SK-N-SH (cell line): Measurements from ENCODE around the gene ZNF33A. TPM values are rescaled to one million over a fixed set of nuclear protein-coding genes. Genes with fewer than 3 reads are reported as not detected.
A peak's percentile ranks its signal among the peaks of the same experiment; 100 is the strongest.

Experiments used
- CTCF ChIA-PET: fragments of 300-600, 350-600 bp; formaldehyde crosslinking; extraction: SDS; loops from one replicate; lab custom pipeline; 2021; lab: Yijun Ruan, JAX
- POLR2A ChIA-PET: fragments of 350-600 bp; sonication (Branson Sonifier 250); formaldehyde crosslinking; extraction: SDS; loops from one replicate; lab custom pipeline; 2020; ENCODE audit warnings: antibody characterized with exemption, inconsistent platforms; lab: Yijun Ruan, JAX
- DNase-seq: peaks from one replicate; pipeline ENCODE4 v3.0.0; 2012
- H2AFZ ChIP-seq: fragments of 200-600 bp; sonication (generic); 2 replicates; pipeline ENCODE4 v1.8.1; 2016; ENCODE audit warnings: antibody characterized with exemption, mild to moderate bottlenecking, low read depth
- H3F3A ChIP-seq: fragments of 200-600 bp; sonication (generic); replicated peaks from 2 replicates; pipeline ENCODE3; 2016; ENCODE audit warnings: antibody characterized with exemption, mild to moderate bottlenecking; ENCODE audit not compliant: insufficient read depth
- H3K27ac ChIP-seq, 2 experiments: fragments of 200-500 bp in 1 of 2; fragments of 200-600 bp in 1 of 2; sonication (Bioruptor generic) in 1 of 2; sonication (generic), shearing (Covaris generic) in 1 of 2; 2 replicates each; pipeline versions ENCODE4 v1.5.1 to v1.6.1; 2014 to 2016; ENCODE audit warnings: low read depth in 2 of 2, inconsistent platforms in 1 of 2, low read length in 1 of 2, mild to moderate bottlenecking in 1 of 2, mixed read lengths in 1 of 2
- H3K27me3 ChIP-seq: fragments of 200-600 bp; sonication (generic), shearing (Covaris generic); 2 replicates; pipeline ENCODE4 v1.6.1; 2016; ENCODE audit warnings: mixed run types; ENCODE audit not compliant: insufficient read depth
- H3K36me3 ChIP-seq, 2 experiments: fragments of 200-500 bp in 1 of 2; fragments of 200-600 bp in 1 of 2; sonication (Bioruptor generic) in 1 of 2; sonication (generic) in 1 of 2; replicated peaks in 1 of 2; 2 replicates each; pipeline versions ENCODE3 to v1.5.1; 2014 to 2016; ENCODE audit warnings: low read length in 1 of 2, mild to moderate bottlenecking in 1 of 2; ENCODE audit not compliant: insufficient read depth in 2 of 2, control insufficient read depth in 1 of 2
- H3K4me1 ChIP-seq, 2 experiments: fragments of 200-500 bp in 1 of 2; fragments of 200-600 bp in 1 of 2; sonication (Bioruptor generic) in 1 of 2; sonication (generic), shearing (Covaris generic) in 1 of 2; 2 replicates each; pipeline versions ENCODE4 v1.5.1 to v1.6.1; 2014 to 2016; ENCODE audit warnings: low read depth in 1 of 2, low read length in 1 of 2, mixed run types in 1 of 2; ENCODE audit not compliant: insufficient read depth in 2 of 2, control insufficient read depth in 1 of 2
- H3K4me2 ChIP-seq: fragments of 200-600 bp; sonication (generic), shearing (Covaris generic); 2 replicates; pipeline ENCODE4 v1.6.1; 2017; ENCODE audit warnings: mixed run types
- H3K4me3 ChIP-seq, 2 experiments: fragments of 200-500 bp in 1 of 2; fragments of 200-600 bp in 1 of 2; sonication (Bioruptor generic) in 1 of 2; sonication (generic), shearing (Covaris generic) in 1 of 2; 2 replicates each; pipeline versions ENCODE4 v1.5.1 to v1.8.1; 2014 to 2016; ENCODE audit warnings: low read depth in 2 of 2, inconsistent platforms in 1 of 2, low read length in 1 of 2, mild to moderate bottlenecking in 1 of 2, mixed read lengths in 1 of 2, moderate library complexity in 1 of 2
- H3K79me2 ChIP-seq: fragments of 200-600 bp; sonication (generic); 2 replicates; pipeline ENCODE4 v1.8.1; 2017; ENCODE audit warnings: mild to moderate bottlenecking; ENCODE audit not compliant: insufficient read depth
- H3K9ac ChIP-seq: fragments of 200-600 bp; sonication (generic); 2 replicates; pipeline ENCODE4 v1.6.1; 2017; ENCODE audit warnings: mixed run types
- H3K9me2 ChIP-seq: fragments of 200-600 bp; sonication (generic); 2 replicates; pipeline ENCODE4 v1.6.1; 2017; ENCODE audit warnings: mixed run types
- H3K9me3 ChIP-seq: fragments of 200-600 bp; sonication (generic); 2 replicates; pipeline ENCODE4 v1.6.1; 2017; ENCODE audit warnings: mixed run types, mild to moderate bottlenecking, moderate library complexity
- H4K20me1 ChIP-seq: fragments of 200-600 bp; sonication (generic); 2 replicates; pipeline ENCODE4 v1.6.1; 2017; ENCODE audit warnings: mild to moderate bottlenecking, mixed run types; ENCODE audit not compliant: insufficient read depth
- ELF1 ChIP-seq: IDR thresholded peaks from 2 replicates; pipeline ENCODE4 v1.4.0; 2012
- EP300 ChIP-seq, 2 experiments: IDR thresholded peaks; 2 replicates each; pipeline versions ENCODE4 v1.4.0 to v1.6.1; 2012; ENCODE audit warnings: borderline replicate concordance in 1 of 2, low read depth in 1 of 2, low read length in 1 of 2
- FOXM1 ChIP-seq: IDR thresholded peaks from 2 replicates; pipeline ENCODE4 v1.4.0; 2012; ENCODE audit warnings: low read depth, mild to moderate bottlenecking
- GABPA ChIP-seq: IDR thresholded peaks from 2 replicates; pipeline ENCODE4 v1.4.0; 2012; ENCODE audit warnings: low read depth, mild to moderate bottlenecking
- IRF3 ChIP-seq: fragments of 150-350 bp; IDR thresholded peaks from 2 replicates; pipeline ENCODE4 v1.6.1; 2016; ENCODE audit warnings: mild to moderate bottlenecking, low read depth, low read length
- JUND ChIP-seq: IDR thresholded peaks from 2 replicates; pipeline ENCODE4 v1.4.0; 2012
- MEF2A ChIP-seq: IDR thresholded peaks from 2 replicates; pipeline ENCODE4 v1.4.0; 2012; ENCODE audit warnings: low read depth, borderline replicate concordance
- MXI1 ChIP-seq: IDR thresholded peaks from 2 replicates; pipeline ENCODE4 v1.6.1; 2012; ENCODE audit warnings: mild to moderate bottlenecking, low read depth, low read length, improper control_type of control experiment
- RCOR1 ChIP-seq: fragments of 150-350 bp; IDR thresholded peaks from 2 replicates; pipeline ENCODE4 v1.6.1; 2017; ENCODE audit warnings: antibody characterized with exemption, low read length
- REST ChIP-seq: IDR thresholded peaks from 2 replicates; pipeline ENCODE4 v1.6.1; 2012; ENCODE audit warnings: mild to moderate bottlenecking, low read depth, low read length, moderate library complexity
- SIN3A ChIP-seq: IDR thresholded peaks from 2 replicates; pipeline ENCODE4 v1.6.1; 2012; ENCODE audit warnings: low read depth, mild to moderate bottlenecking, low read length, moderate library complexity, borderline replicate concordance
- SMC3 ChIP-seq: IDR thresholded peaks from 2 replicates; pipeline ENCODE4 v1.6.1; 2012; ENCODE audit warnings: low read depth, low read length, improper control_type of control experiment
- USF1 ChIP-seq: IDR thresholded peaks from 2 replicates; pipeline ENCODE4 v1.4.0; 2012; ENCODE audit warnings: low read depth, borderline replicate concordance
- USF2 ChIP-seq: fragments of 150-350 bp; IDR thresholded peaks from 2 replicates; pipeline ENCODE4 v1.6.1; 2017; ENCODE audit warnings: antibody characterized with exemption, low read length, low read depth, borderline replicate concordance
- YY1 ChIP-seq: IDR thresholded peaks from 2 replicates; pipeline ENCODE4 v1.4.0; 2012; ENCODE audit warnings: low read depth, mild to moderate bottlenecking
- ZBTB33 ChIP-seq: IDR thresholded peaks from 2 replicates; pipeline ENCODE4 v1.4.0; 2012; ENCODE audit warnings: low read depth, borderline replicate concordance
- polyA plus RNA-seq, 3 experiments: library from polyadenylated mRNA; depleted of rRNA; stranded (reverse); fragments of >200 nt; gene quantifications; 2 replicates each; pipeline ENCODE4 v1.2.3, GENCODE V29; 2012

Gene ZNF33A
- polyA plus RNA-seq, 1 of the 3 experiments (the other 2 are of a cell fraction), result 5.7 TPM

GRCh38 chr10:38010119-38010903 is at the start of gene ZNF33A (continued):
- no peak for TF ChIP-seq IRF3
- TF ChIP-seq ELF1, result peak; percentile 78
- no peak for TF ChIP-seq REST
- no peak for TF ChIP-seq SIN3A
- TF ChIP-seq MXI1, result no peak; the same call in 1 of the 2 replicates
- TF ChIP-seq GABPA, result peak; percentile 38; the same call in 1 of the 2 replicates
- no peak for TF ChIP-seq SMC3
- TF ChIP-seq RCOR1, result peak; percentile 17; the same call in 1 of the 2 replicates
- no peak for TF ChIP-seq FOXM1
- TF ChIP-seq, all 33 proteins: peak for 11

- POLR2A ChIA-PET, result no interaction called here
Observed at GRCh38 chr10:37965006-37965405, 45.5 kb upstream of the ZNF33A start.

More at GRCh38 chr10:37965006-37965405, 45.5 kb upstream of the ZNF33A start:
- Histone ChIP-seq H3K4me2 (no peak overlapping the region), H3K9ac (no peak overlapping the region), H3K4me1 (no peaks in the 10 kb centered on the region), H3K36me3 (peaks cover 14 to 24% of the 10 kb centered on the region in 2 experiments), H3F3A (no peaks in the 10 kb centered on the region), H4K20me1 (no peaks in the 10 kb centered on the region), H3K4me3 (no peak overlapping the region), H3K9me3 (no peaks in the 10 kb centered on the region), H3K27me3 (no peaks in the 10 kb centered on the region), H3K9me2 (no peaks in the 10 kb centered on the region), H2AFZ (no peak overlapping the region), H3K79me2 (no peaks in the 10 kb centered on the region), H3K27ac (no peak overlapping the region)
- CTCF ChIA-PET, result interaction anchor here (1.0 to 1.1 kb wide), 3 partner anchors 10 to 74 kb away, joined by 3 read pairs; no protein-coding TSS in a partner anchor
- TF ChIP-seq SIN3A, result no peak
- no peak for TF ChIP-seq MEF2A
- no peak for TF ChIP-seq USF1
- TF ChIP-seq REST, result no peak
- TF ChIP-seq YY1, result no peak
- TF ChIP-seq MXI1, result no peak
- no peak for TF ChIP-seq FOXM1
- no peak for TF ChIP-seq JUND
- no peak for TF ChIP-seq ZBTB33
- TF ChIP-seq USF2, result no peak
- TF ChIP-seq GABPA, result no peak
- no peak for TF ChIP-seq EP300 (IDR thresholded peaks at IDR 0.05; ENCODE audit: borderline replicate concordance in 1 of 2, low read depth in 1 of 2, low read length in 1 of 2)
- TF ChIP-seq ELF1, result no peak
- DNase-seq, result no peak
